Measurements from ENCODE around the gene SNRNP48.
A peak's percentile ranks its signal among the peaks of the same experiment; 100 is the strongest.

SNRNP48 gene

GRCh38 chr6:7589949-7590917 lies at the start of gene SNRNP48:
Gene SNRNP48 (plus strand): TSS chr6:7590198. CDS start chr6:7590258, 60 bp downstream.
- no peak for TF ChIP-seq CTCF (IDR thresholded peaks at IDR 0.05; ENCODE audit: insufficient read depth, low read length, missing control alignments)
- peak within 1 kb of the TSS; percentile 81 for H3K4me3 ChIP-seq (ENCODE audit: low read depth, low read length)
- DNase-seq (ENCODE audit: low read depth, low spot score): peak; percentile 54
- CTCF ChIA-PET: interaction anchor here (0.9 to 5.5 kb wide), 5 partner anchors 25 to 469 kb away, joined by 3 to 26 read pairs (median 7); no protein-coding TSS in a partner anchor
- POLR2A ChIA-PET: interaction anchor here (0.7 to 1.2 kb wide), 5 partner anchors 10 to 201 kb away, joined by 3 to 4 read pairs (median 3); partner anchors contain the start of genes CAGE1, DSP and RIOK1

- H3K4me3 ChIP-seq (ENCODE audit: low read depth, low read length): peak overlapping the region; percentile 82
- TF ChIP-seq CTCF (IDR thresholded peaks at IDR 0.05; ENCODE audit: insufficient read depth, low read length, missing control alignments): no peak
- CTCF ChIA-PET: no interaction called here
- POLR2A ChIA-PET: interaction anchor here (0.9 to 2.2 kb wide), 5 partner anchors 11 to 151 kb away, joined by 3 to 10 read pairs (median 6); partner anchors contain the start of genes CAGE1 and RIOK1
- DNase-seq (ENCODE audit: low read depth, low spot score): no peak
Observed at GRCh38 chr6:7540595-7540994, 49.4 kb upstream of the SNRNP48 start.

- no peak for TF ChIP-seq CTCF (IDR thresholded peaks at IDR 0.05; ENCODE audit: insufficient read depth, low read length, missing control alignments)
- peak within 1 kb of the TSS; percentile 82 for H3K4me3 ChIP-seq (ENCODE audit: low read depth, low read length)
- CTCF ChIA-PET: no interaction called here
- DNase-seq (ENCODE audit: low read depth, low spot score): no peak
- POLR2A ChIA-PET: interaction anchor here (0.7 to 2.2 kb wide), 8 partner anchors 10 to 152 kb away, joined by 3 to 10 read pairs (median 4); partner anchors contain the start of genes CAGE1, RIOK1 and SNRNP48
Observed at GRCh38 chr6:7541175-7542064, 48.6 kb upstream of the SNRNP48 start, which contains the start of gene DSP. Gene DSP (plus strand): TSS chr6:7541671. CDS start chr6:7541916, 245 bp downstream.

- no peak for DNase-seq (ENCODE audit: low read depth, low spot score)
- ChIA-PET CTCF (interaction anchor here (1.6 kb wide), 1 partner anchor 117 kb away, joined by 5 read pairs; no protein-coding TSS in a partner anchor), POLR2A (interaction anchor here (0.7 to 2.2 kb wide), 5 partner anchors 13 to 48 kb away, joined by 3 to 10 read pairs (median 5); partner anchors contain the start of gene SNRNP48)
- H3K4me3 ChIP-seq (ENCODE audit: low read depth, low read length): peak overlapping the region; percentile 82
- TF ChIP-seq CTCF (IDR thresholded peaks at IDR 0.05; ENCODE audit: insufficient read depth, low read length, missing control alignments): no peak
Observed at GRCh38 chr6:7542065-7542873, 47.7 kb upstream of the SNRNP48 start.

GRCh38 chr6:7542874-7543624 lies 46.9 kb upstream of the SNRNP48 start:
- no peak for TF ChIP-seq CTCF (IDR thresholded peaks at IDR 0.05; ENCODE audit: insufficient read depth, low read length, missing control alignments)
- no peak for DNase-seq (ENCODE audit: low read depth, low spot score)
- POLR2A ChIA-PET: interaction anchor here (0.8 to 1.6 kb wide), 2 partner anchors 12 to 15 kb away, joined by 3 to 6 read pairs; no protein-coding TSS in a partner anchor
- H3K4me3 ChIP-seq (ENCODE audit: low read depth, low read length): peak overlapping the region; percentile 82
- CTCF ChIA-PET: interaction anchor here (1.6 kb wide), 1 partner anchor 118 kb away, joined by 5 read pairs; no protein-coding TSS in a partner anchor

Measured in AG04449 (cell line).